NCI-H446 treated with DMSO at 0.1 percent for 48 hours (cell line): ENCODE results near the gene DNASE1L2.

ENCODE experiments used
- DNase-seq: peaks from one replicate; lab custom pipeline; 2025; lab: John Stamatoyannopoulos, UW

DNASE1L2 gene

DNA sequence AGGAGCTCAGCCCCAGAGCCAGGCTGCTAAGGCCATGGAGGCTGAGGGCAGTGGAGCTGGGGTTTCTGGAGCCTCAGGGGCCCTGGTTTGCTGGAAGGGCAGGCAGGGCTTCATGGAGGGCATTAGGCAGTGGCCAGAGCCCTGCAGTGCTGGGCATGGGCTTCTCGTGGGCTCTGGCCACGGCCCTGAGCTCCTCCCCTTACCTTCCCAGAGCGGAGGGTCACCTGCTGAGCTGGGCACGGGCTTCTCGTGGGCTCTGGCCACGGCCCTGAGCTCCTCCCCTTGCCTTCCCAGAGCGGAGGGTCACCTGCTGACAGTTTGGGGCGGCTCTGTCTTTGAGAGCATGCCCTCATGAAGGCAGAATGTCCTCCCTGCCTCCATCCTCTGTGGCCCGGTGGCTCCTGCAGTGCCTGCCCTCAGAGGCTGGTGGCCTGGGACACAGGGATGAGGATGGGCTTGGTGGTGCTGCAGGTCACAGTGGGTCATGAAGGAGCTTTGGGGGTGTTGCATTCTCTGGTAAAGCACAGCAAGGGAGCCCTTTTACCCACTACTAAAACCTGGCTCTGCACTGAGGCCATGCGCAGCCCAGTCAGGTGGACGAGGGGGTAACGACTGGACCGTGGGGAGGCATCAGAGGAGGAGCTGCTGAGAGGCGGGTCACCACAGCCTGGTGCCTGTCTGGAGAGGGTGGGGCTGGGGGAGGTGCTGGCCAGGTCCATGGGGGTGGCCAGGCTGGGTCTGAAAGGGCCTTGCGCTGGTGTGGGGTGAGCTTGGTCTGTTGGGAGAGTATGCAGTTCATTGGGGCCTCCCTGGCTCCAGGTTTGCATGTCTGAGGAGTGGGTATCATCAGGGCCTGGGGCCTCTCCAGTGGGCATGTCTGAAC is 34.6 kb downstream of the DNASE1L2 start:
- DNase-seq = no peak

DNA sequence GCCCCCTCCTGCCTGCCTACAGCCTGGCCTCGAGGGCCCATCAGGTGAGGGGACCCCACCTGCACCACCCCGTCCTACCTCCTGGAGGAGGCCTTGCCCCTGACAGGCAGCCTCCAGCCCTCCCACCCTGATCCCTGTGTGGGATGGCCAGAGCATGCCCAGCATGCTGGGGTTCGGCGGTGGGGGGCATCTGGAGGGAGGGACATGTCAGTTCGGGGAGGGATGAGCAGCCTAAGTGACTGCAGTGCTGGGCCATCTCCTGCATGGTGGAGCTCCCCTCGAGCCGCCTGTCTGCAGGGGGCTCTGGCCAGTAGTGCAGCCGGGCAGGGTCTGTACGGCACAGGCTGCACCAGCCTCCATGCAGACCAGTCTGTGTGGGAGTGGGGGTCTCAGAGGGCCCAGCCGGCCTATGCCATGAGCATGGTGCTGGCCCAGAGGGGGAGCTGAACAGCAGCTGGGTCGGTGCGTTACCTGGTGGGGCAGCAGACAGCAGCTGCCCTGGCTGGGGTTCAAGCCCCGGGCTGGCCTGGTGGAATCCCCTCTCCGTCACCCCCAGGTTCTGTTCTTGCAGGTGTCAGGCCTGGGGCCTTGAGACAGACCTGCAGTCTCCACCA is 35.7 kb downstream of the DNASE1L2 start:
- no peak for DNase-seq

DNA sequence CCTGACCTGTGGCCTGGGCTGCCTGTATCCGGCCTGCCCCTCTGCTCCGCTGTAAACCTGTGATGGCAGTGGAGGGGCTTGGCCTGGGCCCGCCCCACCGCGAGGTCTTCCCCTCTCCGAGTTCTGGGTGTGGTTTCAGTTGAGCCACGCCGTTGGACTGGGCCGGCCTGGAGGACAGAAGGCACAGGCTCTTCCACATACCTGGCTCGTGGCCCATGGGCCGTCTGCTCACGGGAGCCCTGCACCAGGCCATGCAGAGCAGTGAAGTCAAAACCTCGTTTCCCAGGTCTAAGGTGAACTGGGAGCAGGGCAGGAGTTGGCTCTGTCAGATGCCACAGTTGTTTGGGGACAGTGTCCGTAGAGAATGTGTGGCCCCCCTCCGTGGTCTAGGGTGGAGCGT is 37.2 kb downstream of the DNASE1L2 start:
- no peak for DNase-seq

DNA sequence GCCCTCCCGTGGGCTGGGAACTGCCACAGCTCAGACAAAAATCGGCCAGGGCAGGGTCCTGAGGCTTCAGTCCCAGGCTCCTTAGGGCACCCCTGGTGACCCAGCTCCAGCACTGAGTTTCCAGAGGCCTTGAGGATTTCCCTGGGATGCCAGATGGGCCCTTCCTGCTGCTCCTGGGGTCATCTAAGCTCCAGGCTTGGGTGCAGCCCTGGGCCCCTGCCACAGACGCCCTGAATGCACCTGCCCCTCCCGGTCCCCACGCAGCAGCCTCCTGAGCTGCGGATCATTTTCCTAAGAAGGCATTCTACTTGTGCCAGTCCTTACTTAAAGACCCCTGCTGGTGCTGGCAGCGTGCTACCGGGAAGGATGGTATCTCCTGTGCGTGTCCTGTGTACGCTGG is 37.7 kb downstream of the DNASE1L2 start:
- DNase-seq = no peak

DNA sequence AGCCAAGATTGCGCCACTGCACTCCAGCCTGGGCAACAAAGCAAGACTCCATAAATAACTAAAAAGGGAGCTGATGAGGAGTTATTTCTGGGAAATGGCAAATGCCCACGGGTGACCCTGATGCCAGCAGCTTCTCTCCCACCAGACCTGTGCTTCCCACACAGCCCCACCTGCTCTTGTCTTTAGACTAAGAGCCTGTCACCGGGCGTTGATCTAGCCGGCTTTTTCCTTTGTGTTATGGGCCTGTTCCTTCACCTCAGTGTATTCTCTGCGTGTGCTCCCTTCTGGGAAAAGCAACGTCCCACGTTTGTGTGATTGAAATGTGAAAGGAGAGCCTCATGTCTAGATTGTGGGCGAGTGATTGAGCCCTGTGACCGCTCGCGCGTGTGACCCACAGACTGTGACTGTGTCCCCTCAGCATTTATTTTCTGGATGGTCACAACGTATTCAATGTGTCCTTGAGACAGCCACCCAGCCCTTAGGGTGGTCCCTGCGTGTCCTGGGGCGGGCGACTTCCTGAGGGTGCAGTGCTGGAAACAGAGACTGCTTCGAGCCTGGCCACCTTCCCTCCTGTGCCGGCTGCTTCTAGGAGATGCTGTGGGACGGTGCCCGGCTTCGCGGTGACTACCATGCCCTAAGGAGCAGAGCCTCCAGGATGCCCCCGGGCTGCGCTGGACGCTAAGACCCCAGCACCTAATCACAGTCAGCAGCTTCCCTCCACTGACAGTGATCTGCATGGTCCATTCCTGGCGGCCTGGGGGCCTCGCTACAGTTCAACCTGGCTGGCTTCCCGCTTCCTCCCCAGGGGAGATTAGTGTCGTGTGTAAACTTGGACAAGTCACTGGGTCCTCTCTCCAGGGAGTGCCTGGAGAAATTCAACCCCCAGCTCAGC is 39.5 kb downstream of the DNASE1L2 start:
- no peak for DNase-seq

DNA sequence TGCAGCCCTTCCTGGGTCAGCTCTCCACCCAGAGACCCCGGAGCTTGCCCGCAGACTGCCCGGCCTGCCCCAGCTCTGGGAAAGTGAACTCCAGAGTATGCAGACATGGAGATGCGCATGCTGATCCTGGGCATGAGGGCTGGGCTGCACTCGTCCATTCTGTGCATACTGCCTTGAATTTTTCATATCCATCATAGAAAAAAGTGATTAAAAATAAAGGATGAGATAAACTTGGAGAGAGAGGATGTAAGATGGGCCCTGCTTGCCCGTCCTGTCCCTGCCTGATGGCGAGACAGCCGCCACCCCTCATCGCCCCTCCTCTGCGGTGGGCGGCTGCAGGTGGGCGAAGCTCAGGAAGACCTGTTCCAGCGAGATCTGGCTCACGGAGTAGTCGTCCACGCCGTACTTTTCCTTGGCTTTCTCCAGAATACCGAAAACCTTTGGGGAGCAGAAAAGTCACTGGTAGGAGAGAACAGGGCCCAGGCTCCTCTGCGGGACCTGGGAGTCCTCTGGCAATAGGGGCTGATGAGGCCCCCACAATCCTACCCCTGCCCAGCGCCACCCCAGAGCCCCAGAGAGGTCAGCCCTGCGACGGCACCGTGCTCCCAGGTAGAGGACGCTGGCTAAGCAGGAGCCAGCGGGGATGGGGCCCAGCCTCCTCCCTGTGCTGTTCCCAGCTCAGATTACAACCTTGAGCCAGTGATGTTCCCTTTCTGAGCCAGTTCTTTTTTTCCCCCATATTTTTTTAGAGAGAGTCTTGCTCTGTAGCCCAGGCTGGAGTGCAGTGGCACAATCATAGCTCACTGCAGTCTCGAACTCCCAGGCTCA is 40.3 kb downstream of the DNASE1L2 start:
- no peak for DNase-seq

DNA sequence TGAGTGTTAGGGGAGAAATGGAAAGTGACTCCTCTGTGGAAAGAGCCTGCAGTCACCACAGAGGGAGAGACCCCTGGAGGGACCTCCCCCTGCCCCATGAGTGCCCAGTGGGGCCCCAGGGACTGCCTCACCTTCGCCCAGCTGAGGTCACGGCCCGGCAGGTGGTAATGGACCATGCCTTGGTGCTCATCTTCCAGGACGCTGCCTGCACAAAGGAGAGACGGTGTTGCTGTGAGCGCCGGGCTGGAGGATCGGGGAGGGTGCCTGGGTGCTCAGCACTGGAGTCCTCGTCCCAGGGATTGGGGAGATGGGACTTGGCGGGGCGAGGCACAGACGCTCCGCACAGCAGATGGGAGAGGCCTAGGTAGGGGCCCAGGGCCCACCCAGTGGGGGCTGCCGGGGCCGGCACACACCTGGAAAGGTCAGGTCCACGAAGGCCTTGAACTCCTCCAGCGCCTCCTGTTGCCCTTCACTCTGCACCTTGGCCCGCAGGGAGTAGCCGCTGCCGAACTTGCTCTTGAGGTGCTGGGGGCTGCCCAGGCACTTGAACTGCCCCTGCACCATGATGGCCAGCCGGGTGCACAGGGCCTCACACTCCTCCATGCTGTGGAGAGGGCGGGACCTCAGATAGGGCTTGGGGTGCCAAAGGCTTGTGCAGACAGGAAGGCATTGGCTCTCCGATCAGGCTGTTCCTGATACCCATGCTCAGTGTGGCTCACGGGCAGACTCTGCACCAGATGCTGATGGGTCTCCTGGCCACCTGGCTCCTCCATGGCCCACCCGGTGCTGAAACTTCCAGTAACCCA is 41.4 kb downstream of the DNASE1L2 start:
- no peak for DNase-seq

DNA sequence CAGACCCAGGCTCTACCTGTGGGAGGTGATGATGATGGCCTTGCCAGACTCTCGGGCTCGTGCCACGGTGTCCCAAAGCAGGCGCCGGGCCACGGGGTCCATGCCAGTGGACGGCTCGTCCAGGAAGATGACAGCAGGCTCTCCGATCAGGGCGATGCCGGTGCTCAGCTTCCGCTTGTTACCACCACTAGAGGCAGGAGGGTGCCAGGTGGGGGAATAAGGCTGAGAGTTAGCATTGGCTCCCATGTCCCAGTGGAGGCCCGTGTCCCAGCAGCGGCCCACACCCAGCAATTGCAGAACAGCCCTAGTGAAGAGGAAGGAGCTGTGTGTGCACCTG is 42.0 kb downstream of the DNASE1L2 start:
- no peak for DNase-seq

DNA sequence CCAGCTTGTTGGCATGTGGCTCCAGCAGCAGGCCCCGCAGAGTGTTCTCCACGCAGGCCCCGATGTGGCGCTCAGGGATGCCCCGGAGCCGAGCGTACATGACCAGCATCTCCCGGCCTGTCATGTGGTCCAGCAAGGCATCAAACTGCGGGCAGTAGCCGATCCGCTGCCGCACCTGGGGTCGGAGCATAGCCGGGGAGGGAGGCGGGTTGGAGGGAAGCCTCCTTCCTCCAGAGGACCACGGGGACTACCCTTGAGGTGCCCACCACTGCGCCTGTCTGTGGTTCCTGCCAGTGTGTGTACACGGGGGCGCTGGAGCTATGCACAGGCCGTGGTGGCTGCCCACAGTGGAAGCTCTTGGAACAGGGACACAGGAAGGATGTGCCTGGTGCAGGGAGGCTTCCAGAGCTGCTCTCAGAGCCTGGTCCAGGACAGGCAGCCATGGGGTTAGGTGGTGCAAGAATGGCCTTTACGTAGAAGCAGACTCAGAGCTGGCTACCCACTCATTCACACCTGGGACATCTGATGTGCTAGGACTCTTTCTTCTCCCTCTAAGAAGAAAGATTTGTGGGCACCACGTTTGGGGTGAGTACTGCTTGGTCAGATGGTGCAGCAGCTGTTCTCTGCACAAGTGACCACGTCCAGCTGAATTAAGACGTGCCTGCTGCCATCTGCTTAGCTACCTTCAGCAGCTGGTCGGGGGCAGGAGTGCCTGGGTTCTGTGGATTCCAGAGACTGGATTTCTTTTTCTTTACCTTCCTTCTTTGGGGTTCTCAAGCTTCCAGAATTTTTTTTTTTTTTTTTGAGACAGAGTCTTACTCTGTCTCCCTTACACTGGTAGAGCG is 42.9 kb downstream of the DNASE1L2 start:
- no peak for DNase-seq

DNA sequence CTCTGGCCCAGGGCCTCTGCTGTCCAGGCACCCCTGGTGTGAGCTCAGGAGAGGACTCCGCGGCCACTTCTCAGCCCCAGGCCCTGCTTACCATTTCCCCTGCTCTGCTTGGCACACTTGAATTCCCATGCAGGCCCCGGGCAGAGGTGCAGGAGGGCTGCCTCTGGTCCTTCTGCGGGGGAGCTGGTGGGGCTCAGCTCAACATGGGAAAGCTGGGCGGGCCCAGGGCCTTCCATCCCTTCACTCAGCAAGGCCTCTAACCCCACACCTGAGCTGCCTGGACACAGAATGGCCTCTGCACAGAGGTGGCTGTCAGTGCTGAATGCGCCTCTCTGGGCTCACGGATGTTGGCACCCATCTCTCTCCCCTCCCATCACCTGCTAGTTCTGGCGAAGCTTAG is 44.2 kb downstream of the DNASE1L2 start:
- no peak for DNase-seq

DNA sequence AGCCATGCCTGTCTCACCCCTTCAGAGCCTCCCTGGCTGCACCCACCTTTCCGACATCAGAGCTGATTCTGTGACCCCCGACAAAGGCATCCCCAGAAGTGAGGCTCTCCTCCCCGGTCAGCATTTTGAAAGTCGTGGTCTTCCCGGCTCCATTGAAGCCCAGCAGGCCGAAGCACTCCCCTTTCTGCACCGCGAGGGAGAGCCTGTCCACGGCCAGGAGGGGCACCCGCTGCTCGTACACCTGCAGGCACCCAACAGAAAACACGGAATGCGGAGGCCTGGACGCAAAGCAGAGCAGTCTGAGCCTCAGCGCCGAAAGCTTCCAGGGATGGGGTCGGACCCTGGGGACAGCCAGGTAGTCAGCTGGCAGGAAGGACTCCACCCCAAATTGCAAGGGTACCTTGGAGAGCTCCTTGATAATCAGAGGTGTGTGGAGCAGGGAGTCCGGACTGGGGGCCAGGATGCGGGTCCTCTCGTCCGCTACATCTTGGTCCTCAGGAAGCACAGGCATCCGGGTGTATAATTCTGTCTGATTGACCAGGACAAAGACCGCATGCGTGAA is 44.8 kb downstream of the DNASE1L2 start:
- DNase-seq = no peak

DNA sequence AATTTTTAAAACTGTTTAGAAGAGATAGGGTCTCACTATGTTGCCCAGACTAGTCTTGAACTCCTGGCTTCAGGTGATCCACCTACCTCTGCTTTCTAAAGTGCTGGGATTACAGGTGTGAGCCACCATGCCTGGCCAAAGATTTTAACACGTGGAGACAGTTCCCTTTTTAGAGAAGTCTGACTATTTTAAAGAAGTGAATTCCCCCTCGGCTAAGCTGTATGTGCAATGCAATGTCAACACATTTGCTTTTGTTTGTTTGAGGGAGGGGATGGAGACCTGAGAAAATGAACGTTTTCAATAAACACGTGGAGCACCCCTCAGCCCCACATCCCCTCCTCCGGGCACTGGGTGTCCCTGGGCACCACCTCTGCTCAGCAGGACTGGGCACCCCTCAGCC is 46.0 kb downstream of the DNASE1L2 start:
- DNase-seq = no peak

DNA sequence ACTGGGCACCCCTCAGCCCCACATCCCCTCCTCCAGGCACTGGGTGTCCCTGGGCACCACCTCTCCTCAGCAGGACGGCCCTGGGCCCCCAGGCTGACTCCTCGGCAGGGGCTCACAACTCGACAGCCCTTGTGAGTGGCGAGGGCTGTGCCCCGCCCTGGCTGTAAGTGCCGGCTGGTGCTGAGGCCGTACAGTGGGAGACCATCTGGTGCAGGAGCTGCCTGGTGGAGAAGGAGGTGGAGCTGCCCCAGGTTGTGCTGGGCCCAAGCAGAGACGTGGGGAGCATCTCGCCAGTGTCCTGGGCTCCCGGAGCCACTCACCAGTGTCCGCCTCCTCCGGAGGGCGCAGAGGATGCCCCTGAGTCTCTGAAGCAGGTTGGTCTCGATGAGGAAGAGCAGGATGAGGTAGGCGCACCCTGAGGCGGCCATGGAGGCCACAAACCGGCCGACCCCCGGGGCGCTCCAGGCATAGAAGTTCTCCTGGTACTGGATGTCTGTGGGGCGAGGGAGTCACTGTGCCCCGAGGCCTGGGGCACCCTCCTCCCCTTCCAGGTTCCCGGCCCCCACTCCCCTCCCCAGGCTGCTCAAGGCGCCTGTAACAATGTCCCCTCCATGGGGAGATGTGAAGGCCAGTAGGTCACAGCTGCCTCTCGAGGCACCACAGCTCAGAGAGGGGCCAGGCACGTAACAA is 46.8 kb downstream of the DNASE1L2 start:
- DNase-seq = no peak

DNA sequence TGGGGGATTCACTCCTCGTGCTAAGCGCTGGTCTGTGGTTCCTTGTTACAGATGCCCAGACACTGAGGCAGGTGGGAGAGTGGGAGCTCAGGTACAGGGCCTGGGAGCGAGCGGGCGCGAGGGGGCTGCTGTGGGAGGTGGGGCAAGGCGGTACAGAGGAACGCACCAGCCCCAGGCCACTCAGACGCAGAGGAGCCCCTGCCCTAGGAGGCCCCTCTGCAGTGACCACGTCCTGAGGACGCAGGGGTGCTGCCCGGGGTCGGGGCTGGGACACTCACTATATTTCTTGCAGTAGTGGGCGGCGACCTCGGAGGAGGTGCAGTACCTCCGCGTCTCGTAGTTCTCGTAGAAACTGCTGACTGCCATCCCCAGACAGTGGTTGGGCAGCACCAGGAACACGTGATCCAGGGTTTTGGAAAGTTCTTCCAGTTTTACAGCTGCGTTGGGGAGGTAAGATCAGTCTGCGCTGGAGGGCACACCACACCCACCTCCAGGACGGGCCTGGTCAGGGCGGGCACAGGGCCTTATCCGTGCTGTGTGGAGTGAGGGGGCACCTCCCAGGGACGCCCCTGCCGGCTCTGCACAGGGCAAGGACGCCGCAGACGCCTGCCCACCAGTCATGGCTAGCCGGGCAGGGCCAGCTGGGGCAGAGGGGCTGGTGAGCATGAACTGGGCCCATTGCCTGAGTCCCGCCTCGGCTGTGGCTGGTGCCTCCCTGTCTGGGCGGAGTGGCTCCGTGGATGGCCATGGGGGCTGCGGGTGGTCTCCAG is 47.9 kb downstream of the DNASE1L2 start:
- DNase-seq = no peak

DNA sequence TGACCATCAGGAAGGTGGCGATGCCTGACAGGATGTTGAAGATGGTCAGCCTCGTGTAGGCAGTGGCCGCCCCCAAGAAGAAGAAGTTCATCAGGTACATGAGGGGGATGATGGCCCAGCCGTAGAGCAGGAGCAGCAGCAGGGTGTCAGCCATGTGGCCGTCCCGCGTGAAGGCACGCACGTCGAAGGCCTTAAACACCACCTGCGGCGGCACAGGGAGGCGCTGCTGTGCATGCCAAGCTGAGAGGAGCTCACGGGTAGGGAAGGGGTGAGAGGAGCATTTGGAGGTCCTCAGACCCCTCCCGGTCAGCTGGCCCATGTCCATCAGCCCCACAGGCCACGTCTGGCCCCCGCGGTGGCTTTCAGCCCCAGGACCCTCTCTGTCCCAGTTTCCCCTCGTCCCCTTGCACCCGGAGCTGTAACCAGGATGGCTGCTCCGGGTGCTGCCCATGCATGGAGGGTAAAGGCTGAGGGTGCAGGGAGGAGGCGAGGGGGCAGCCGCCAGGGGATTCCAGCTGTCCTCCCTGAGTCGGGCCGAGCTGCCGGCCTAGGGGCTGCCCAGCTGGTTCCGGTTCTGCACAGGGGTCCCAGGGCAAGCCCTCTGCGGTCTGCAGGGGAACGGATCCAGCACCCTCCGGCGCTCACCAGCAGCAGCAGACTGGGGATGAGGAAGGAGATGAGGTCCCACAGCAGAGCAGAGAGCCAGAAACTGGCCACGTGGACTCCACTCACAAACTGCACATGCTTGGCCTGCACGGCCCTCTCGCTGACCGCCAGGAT is 48.7 kb downstream of the DNASE1L2 start:
- DNase-seq = no peak

DNA sequence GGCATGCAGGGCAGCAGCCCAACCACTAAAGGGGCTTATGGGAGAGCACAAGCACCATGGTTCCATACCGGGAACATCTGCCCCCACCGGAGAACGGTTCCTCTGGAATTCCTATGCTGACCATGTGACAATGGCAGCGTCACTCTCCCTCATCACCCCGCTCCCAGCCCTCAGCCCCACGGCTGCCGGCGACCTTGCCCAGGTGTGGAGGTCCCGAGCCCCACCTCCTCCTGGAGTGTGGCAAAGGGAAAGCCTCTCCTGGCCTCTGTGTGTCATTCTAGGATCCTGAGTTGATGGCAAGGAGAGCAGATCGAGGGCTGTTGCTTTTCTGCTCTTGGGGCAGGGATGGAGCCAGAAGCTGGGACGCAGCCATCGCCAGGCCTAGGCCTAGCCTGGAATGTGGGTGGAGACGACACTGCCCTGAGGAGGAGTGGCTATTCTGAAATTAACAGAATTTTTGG is 49.5 kb downstream of the DNASE1L2 start:
- no peak for DNase-seq

DNA sequence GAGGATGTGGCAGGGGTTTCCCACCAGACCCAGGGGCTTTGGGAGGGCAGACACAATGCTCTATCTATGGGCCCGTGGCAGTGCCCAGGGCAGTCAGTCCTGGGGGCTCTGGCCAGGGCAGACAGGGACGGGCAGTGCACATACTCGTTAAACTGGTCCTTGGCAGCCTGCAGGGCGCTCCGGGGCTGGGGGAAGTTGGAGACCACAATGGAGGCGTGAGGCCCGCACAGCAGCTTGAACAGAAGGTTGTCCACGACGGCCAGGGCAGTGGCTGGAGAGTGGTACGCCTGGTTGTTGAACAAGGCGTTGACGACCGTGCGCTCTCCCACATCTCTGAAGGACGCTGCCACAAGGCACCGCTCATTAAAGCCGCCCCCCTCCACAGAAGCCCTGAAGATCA is 50.3 kb downstream of the DNASE1L2 start:
- DNase-seq = no peak
